ENCODE measurements around the gene THAP12. TPM values are rescaled to one million over a fixed set of nuclear protein-coding genes. Genes with fewer than 3 reads are reported as not detected.

The THAP12 gene
- 10 to 100 TPM; 33.5 to 48.1 (median 35.2) TPM for total RNA-seq
- long read RNA-seq, donor 1, transcript THAP12-203 (6 exons, 882 nt): minor isoform, 19 of 52 reads
- long read RNA-seq, donor 1, transcript THAP12-201 (5 exons, 3,300 nt): major isoform, 29 of 52 reads
- long read RNA-seq, donor 1, partial matches to known transcripts: 0 of 52 reads
- long read RNA-seq, donor 1, other reads (novel, unspliced or antisense): 4 of 52 reads
- long read RNA-seq, donor 2, partial matches to known transcripts: 0 of 3 reads
- long read RNA-seq, donor 2, other reads (novel, unspliced or antisense): 2 of 3 reads

DNA sequence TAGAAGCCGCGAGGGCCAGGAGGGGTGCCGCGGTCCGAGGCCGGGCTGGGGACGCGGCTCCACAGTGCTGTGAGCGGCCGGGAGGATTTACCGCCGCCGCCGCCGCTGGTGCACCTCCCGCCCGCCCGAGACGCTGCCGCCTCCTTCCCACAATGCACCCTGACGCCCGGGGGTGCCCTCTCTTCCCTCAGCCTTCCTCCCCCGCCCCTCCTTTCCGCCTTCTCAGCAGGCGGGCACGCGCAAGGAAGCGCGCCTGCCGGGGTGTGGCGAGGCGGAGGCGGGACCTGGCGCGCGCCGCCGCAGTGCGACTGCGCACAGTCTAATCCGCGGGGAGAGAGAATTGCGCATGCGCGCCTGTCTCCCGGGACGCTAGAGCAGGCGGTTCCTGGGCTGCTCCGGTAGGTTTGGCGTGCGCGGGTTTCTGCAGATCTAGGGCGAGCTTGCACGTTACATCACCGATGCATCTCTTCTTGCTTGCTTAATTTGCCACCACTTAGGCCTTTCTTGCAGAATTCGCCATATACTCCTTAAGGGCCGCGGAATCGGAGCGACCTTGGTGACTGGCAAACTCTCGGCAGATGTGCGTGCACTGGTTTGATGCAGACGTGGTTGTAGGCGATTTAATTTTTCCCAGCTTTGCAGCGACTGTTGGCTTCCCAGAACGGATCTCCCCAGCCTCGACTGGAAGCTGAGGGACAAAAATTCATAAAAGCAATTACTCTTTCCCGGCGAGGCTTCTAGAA is at the start of gene THAP12, which contains the start of gene GVQW3:
THAP12 (minus strand) TSS at position 156 of the 743 bp plus-strand sequence. CDS start 296 bp downstream, outside the sequence.
GVQW3 (plus strand) TSS at position 347 of the 743 bp plus-strand sequence. CDS start 506 bp downstream, outside the sequence.
- TF ChIP-seq CTCF (IDR thresholded peaks at IDR 0.05): no peak
- ATAC-seq: peak; percentile 97
- H3K4me3 ChIP-seq: peak within 1 kb of the TSS; percentile 95
- H3K9me3 ChIP-seq: no peaks in the 10 kb centered on the region
- peaks cover 3% of the 10 kb centered on the region for H3K36me3 ChIP-seq (ENCODE audit: low read depth)
- DNase-seq: peak; percentile 97 to 99 (median 98)
- H3K4me1 ChIP-seq (ENCODE audit: low read depth): peaks cover 45% of the 10 kb centered on the region
- intact Hi-C loops (cut with DNase I, micrococcal nuclease): no loop called here

DNA sequence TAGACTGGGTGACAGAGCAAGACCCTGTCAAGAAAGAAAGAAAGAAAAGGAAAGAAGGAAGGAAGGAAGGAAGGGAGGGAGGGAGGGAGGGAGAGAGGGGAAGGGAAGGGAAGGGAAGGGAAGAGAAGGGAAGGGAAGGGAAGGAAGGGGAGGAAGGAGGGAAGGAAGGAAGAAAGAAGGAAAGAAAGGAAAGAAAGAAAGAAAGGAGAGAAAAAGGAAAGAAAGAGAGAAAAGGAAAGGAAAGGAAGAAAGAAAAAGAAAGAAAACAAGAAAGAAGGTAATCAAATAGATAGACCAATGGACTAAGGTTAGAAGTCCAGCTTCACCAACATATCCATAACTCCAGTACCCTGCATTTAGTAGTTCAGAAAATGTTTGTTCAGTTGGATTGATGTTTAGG is 45.7 kb upstream of the THAP12 start:
- intact Hi-C loops (cut with DNase I, micrococcal nuclease): no loop called here
- H3K4me1 ChIP-seq (ENCODE audit: low read depth): no peaks in the 10 kb centered on the region
- H3K36me3 ChIP-seq (ENCODE audit: low read depth): no peaks in the 10 kb centered on the region
- H3K4me3 ChIP-seq: no peak overlapping the region
- ATAC-seq (no peak), DNase-seq (no peak)
- TF ChIP-seq CTCF (IDR thresholded peaks at IDR 0.05): no peak
- no peaks in the 10 kb centered on the region for H3K9me3 ChIP-seq

- H3K4me3 ChIP-seq: no peak overlapping the region
- ATAC-seq (no peak), DNase-seq (no peak)
- TF ChIP-seq CTCF (IDR thresholded peaks at IDR 0.05): no peak
- no peaks in the 10 kb centered on the region for H3K4me1 ChIP-seq (ENCODE audit: low read depth)
- intact Hi-C loops (cut with DNase I, micrococcal nuclease): no loop called here
- no peaks in the 10 kb centered on the region for H3K9me3 ChIP-seq
- no peaks in the 10 kb centered on the region for H3K36me3 ChIP-seq (ENCODE audit: low read depth)
Measured at GRCh38 chr11:76424891-76425290, 44.0 kb upstream of the THAP12 start.

GRCh38 chr11:76424379-76424778 is 43.4 kb upstream of the THAP12 start:
- Histone ChIP-seq H3K9me3 (no peaks in the 10 kb centered on the region), H3K36me3 (ENCODE audit: low read depth) (no peaks in the 10 kb centered on the region), H3K4me3 (no peak overlapping the region), H3K4me1 (ENCODE audit: low read depth) (no peaks in the 10 kb centered on the region)
- ATAC-seq (peak; percentile 10), DNase-seq (no peak)
- intact Hi-C loops (cut with DNase I, micrococcal nuclease): no loop called here
- no peak for TF ChIP-seq CTCF (IDR thresholded peaks at IDR 0.05)

DNA sequence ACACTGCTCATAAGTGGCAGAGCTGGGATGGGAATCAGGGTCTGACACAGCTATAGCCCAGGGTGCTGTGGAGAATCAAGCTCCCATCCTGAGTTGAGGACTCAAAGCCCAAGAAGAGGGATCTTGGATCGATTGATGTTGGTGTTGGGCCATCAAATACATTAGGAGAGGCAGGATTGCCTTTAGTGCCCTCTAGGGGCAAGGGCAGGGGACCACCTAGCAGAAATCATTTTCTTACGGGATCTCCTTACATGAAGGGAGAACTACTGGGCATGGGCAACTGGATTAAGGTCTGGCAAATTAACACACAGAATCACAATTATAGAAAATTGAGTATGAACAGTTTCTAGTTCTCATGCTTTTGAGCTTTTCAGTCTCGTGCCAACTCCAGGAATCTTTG is 39.0 kb upstream of the THAP12 start:
- TF ChIP-seq CTCF (IDR thresholded peaks at IDR 0.05): peak; percentile 10
- Histone ChIP-seq H3K9me3 (no peaks in the 10 kb centered on the region), H3K4me3 (no peak overlapping the region), H3K4me1 (ENCODE audit: low read depth) (no peaks in the 10 kb centered on the region), H3K36me3 (ENCODE audit: low read depth) (no peaks in the 10 kb centered on the region)
- ATAC-seq: peak; percentile 25
- DNase-seq: no peak
- intact Hi-C loops (cut with DNase I, micrococcal nuclease): no loop called here
